Activated naive CD8-positive, alpha-beta T cell treated with anti-CD3 and anti-CD28 coated beads, Interleukin-2, amount 50 U/mL, for 24 hours (primary cell): ENCODE data around the gene UPK1B.
"Not testable (repeated sequence)": the region's sequence is repeated elsewhere in the genome, so short reads cannot be mapped to it uniquely, and the experiment has no call there.

Experiments
- ATAC-seq: fragments of 150-1000 bp; cut with Tn5 transposase; one replicate; pipeline ENCODE4 v1.10.0; 2021
- DNase-seq: peaks from one replicate; pipeline ENCODE4 v3.0.0; 2021
- H3K27ac Mint-ChIP-seq: one replicate; pipeline ENCODE4 v1.8.0; 2021; ENCODE audit warnings: mild to moderate bottlenecking, mixed read lengths
- H3K27me3 Mint-ChIP-seq: one replicate; pipeline ENCODE4 v1.8.0; 2021; ENCODE audit warnings: mixed read lengths
- H3K36me3 Mint-ChIP-seq: one replicate; pipeline ENCODE4 v1.8.0; 2021; ENCODE audit warnings: low read depth, mixed read lengths
- H3K4me1 Mint-ChIP-seq: one replicate; pipeline ENCODE4 v1.8.0; 2021; ENCODE audit warnings: mixed read lengths
- H3K4me3 Mint-ChIP-seq: one replicate; pipeline ENCODE4 v1.8.0; 2021; ENCODE audit warnings: mild to moderate bottlenecking, moderate library complexity, mixed read lengths
- H3K9me3 Mint-ChIP-seq: one replicate; pipeline ENCODE4 v1.8.0; 2021; ENCODE audit warnings: mixed read lengths

Gene UPK1B

DNA sequence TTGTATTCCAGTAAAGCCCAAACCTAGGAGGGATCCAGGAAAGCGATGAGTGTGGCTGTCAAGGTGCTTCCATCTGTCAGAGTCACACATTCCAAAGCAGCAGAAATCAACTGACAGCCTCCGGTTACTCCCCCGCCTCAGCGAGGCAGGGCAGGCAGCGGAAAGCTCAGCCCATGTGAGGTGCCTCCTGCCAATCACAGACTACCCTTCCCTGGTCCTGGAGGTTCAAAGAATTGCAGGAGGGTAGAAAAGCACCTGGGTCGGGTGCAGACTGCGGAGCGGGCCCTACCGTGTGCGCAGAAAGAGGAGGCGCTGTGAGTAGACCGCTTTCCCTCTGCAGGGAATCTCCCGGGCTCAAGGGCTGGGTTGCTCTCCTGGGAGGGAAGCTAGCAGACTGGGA, at the start of gene UPK1B:
Gene UPK1B (plus strand): TSS at position 274 of the 400 bp plus-strand sequence. CDS start 13,144 bp downstream, outside the sequence.
- H3K4me1 Mint-ChIP-seq: no peaks in the 10 kb centered on the region
- H3K36me3 Mint-ChIP-seq: no peaks in the 10 kb centered on the region
- H3K27me3 Mint-ChIP-seq: peaks cover 8% of the 10 kb centered on the region
- ATAC-seq: no peak
- H3K27ac Mint-ChIP-seq: no peak within 1 kb of the TSS
- no peak for DNase-seq
- no peaks in the 10 kb centered on the region for H3K9me3 Mint-ChIP-seq
- no peak within 1 kb of the TSS for H3K4me3 Mint-ChIP-seq

DNA sequence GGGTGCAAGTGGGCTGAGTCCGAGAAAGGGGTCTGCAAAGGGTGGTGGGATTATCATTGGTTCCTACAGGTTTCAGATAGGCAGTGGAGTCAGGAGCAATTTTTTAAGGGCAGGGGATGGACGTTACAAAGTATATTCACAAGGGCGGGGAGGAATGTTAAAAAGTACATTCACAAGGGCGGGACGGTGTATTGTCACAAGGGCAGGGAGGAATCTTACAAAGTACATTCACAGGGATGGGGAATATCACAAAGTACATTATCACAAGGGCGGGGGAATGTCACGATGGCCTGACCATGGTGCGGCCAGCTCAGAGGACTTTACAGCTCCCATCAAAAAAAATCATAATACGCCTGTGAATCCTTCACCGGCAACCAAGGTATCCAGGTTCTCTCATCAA, 48.1 kb upstream of the UPK1B start:
- Mint-ChIP-seq H3K27ac (no peak overlapping the region), H3K27me3 (peaks cover 11% of the 10 kb centered on the region), H3K9me3 (no peaks in the 10 kb centered on the region), H3K4me1 (no peaks in the 10 kb centered on the region), H3K36me3 (no peaks in the 10 kb centered on the region), H3K4me3 (no peak overlapping the region)
- DNase-seq: no peak
- no peak for ATAC-seq

DNA sequence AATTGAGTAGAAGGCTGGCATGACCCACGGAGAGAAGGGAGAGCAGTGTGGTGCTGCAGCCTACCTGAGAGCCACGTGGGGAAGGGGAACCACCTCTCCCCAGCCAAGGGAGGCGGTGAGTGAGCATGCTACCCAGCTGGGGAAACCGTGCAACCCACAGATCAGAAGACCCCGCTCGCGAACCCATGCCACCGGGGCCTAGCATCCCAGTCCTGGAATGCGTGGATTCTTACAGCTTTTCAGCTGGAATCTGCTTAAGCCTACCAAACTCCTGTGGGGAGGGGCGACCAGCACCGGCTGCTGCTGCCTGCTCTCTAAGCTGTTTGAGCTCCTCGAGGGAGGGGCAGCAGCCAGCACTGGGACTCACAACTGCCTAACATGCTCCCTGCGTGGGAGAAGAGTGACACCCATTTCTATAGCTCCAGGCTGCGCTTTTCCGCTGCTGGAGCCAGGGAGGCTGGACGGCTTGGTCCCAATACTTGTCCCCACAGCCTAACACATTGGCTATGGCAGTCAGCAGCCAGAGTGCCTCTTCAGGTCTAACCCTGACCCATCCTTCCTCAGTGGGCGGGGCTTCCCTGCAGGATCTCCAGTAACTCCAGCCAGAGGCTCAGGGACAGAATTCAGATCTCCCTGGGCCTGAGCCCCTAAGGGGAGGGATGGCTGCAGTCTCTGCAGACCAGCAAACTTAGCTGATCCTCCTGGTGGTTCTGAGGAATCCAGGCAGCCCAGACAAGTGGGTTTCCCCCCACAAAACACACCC, 47.5 kb upstream of the UPK1B start:
- H3K4me3 Mint-ChIP-seq: no peak overlapping the region
- no peak overlapping the region for H3K27ac Mint-ChIP-seq
- ATAC-seq (no peak), DNase-seq (no peak)
- no peaks in the 10 kb centered on the region for H3K9me3 Mint-ChIP-seq
- H3K36me3 Mint-ChIP-seq: no peaks in the 10 kb centered on the region
- peaks cover 11% of the 10 kb centered on the region for H3K27me3 Mint-ChIP-seq
- H3K4me1 Mint-ChIP-seq: no peaks in the 10 kb centered on the region

DNA sequence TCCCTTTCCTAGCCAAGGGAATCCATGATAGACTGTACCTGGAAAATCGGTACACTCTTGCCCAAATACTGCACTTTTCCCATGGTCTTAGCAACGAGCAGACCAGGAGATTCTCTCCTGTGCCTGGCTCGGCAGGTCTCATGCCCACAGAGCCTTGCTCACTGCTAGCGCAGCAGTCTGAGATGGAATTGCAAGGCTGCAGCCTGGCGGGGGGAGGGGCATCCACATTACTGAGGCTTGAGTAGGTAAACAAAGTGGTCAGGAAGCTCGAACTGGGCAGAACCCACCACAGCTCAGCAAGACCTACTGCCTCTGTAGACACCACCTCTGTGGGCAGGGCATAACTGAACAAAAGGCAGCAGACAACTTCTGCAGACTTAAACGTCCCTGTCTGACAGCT, 43.1 kb upstream of the UPK1B start:
- not testable (repeated sequence) for H3K9me3 Mint-ChIP-seq, H3K4me3 Mint-ChIP-seq, H3K36me3 Mint-ChIP-seq, ATAC-seq, DNase-seq, H3K4me1 Mint-ChIP-seq, H3K27ac Mint-ChIP-seq
- H3K27me3 Mint-ChIP-seq: peaks cover 12% of the 10 kb centered on the region

- ATAC-seq, H3K36me3 Mint-ChIP-seq, H3K9me3 Mint-ChIP-seq, H3K27ac Mint-ChIP-seq, DNase-seq, H3K27me3 Mint-ChIP-seq, H3K4me1 Mint-ChIP-seq, H3K4me3 Mint-ChIP-seq: not testable (repeated sequence)
Measured at GRCh38 chr3:119132291-119132690, 41.1 kb upstream of the UPK1B start.

DNA sequence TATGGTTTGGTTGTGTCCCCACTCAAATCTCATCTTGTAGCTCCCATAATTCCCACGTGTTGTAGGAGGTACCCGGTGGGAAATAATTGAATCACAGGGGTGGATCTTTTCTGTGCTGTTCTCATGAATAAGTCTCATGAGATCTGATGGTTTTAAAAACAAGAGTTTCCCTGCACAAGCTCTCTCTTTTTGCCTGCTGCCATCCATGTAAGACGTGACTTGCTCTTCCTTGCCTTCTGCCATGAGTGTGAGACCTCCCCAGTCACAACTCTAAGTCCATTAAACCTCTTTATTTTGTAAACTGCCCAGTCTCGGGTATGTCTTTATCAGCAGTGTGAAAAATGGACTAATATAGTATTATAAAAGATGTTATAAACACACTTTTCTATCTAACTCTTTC, 34.0 kb upstream of the UPK1B start:
- H3K36me3 Mint-ChIP-seq: not testable (repeated sequence)

GRCh38 chr3:119140466-119140865, 32.9 kb upstream of the UPK1B start:
- no peak for ATAC-seq

More for the DNA sequence above, 34.0 kb upstream of the UPK1B start:
- not testable (repeated sequence) for H3K4me3 Mint-ChIP-seq, ATAC-seq, H3K9me3 Mint-ChIP-seq, DNase-seq, H3K27ac Mint-ChIP-seq, H3K4me1 Mint-ChIP-seq, H3K27me3 Mint-ChIP-seq

DNA sequence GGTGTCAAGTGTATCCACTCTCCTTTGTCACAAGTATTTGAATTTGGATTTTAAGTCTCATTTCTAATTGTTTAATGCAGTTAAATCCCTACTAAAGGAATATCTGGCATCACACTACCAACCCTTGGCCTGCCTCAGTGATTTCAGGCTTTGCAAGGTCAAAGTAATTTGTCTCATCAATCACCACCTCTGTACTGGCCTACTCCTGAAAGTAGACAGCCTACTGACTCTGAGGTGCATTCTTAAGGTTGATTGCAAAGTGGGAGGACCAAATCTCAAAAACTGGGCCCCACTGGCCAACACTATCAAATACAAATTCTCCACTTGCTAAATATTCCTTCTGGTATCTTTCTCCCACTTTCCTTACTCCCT, 28.3 kb upstream of the UPK1B start:
- Mint-ChIP-seq H3K27ac (no peak overlapping the region), H3K36me3 (no peaks in the 10 kb centered on the region), H3K4me1 (peaks cover 3% of the 10 kb centered on the region), H3K9me3 (no peaks in the 10 kb centered on the region), H3K4me3 (no peak overlapping the region), H3K27me3 (no peaks in the 10 kb centered on the region)
- DNase-seq (no peak), ATAC-seq (no peak)

More at GRCh38 chr3:119140466-119140865, 32.9 kb upstream of the UPK1B start:
- Mint-ChIP-seq H3K9me3 (no peaks in the 10 kb centered on the region), H3K27ac (no peak overlapping the region), H3K27me3 (no peaks in the 10 kb centered on the region), H3K36me3 (no peaks in the 10 kb centered on the region), H3K4me1 (no peaks in the 10 kb centered on the region), H3K4me3 (no peak overlapping the region)
- DNase-seq: no peak

DNA sequence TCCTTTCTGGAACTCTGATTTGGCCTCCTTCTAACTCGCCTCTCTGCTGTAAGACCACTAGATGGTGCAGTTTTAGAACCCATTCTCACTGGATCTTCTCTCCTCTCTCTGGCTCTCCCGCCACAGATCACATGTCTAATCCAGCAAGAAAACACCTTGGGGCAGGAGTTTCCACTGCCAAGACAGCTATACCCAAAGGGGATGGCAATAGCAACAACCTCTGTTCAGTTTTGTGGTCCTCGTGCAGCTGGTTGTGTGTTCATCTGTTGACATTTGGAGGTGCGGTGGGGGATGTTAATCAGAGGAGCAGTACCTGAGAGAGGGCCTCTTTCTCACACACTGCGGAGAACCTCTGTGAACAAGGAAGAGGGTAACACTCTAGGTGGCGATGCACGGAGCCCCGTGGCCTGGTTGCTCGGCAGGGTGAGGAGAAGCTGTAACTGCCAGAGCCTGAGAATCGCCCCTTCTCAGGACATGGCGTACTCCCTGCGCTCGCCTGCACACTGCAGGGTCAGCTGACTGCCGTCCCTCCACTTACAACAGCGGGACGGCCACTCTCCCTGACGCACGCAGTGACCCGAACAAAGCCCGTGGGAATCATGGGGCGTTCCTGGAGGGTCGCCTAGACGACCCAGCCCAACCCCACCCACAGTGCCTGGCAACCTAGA, 27.8 kb upstream of the UPK1B start, which contains the start of gene TEX55:
Gene TEX55 (plus strand): TSS at position 666 of the 668 bp plus-strand sequence. CDS start 25 bp downstream, outside the sequence.
- ATAC-seq (peak; percentile 48), DNase-seq (peak; percentile 3)
- Mint-ChIP-seq H3K36me3 (no peaks in the 10 kb centered on the region), H3K4me1 (peaks cover 3% of the 10 kb centered on the region), H3K27ac (no peak within 1 kb of the TSS), H3K9me3 (no peaks in the 10 kb centered on the region), H3K4me3 (no peak within 1 kb of the TSS), H3K27me3 (no peaks in the 10 kb centered on the region)

DNA sequence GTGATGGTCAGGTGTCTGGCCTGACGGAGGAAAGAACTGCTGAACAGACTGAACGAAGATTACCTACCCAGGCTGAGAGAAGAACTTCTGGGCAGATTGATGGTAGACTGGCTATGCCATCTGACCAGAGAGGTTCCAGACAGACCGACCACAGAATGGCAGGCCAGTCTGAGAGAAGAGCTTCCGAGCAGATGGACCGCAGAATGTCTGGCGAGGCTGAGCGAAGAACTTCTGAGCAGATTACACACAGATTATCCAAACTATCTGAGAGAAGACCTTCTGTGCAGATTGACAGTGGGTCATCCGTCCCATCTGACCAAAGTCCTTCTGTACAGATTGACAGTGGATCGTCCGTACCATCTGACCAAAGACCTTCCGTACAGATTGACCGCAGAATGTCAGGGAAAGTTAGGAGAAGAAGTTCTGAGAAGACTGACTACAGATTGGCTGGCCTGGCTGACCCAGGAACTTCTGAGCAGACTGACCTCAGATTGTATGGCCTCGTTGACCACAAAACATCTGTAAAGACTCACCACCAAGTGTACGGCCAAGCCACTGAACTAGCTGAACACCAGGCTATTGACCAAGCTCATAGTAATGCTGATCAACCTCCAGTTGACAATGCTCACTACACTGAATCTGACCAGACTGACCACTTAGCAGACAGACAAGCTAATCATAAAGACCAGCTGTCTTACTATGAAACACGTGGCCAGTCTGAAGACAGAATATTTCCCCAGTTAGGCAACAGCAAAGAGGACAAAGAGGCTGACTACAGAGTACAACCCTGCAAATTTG, 26.6 kb upstream of the UPK1B start:
- Mint-ChIP-seq H3K27ac (no peak overlapping the region), H3K9me3 (no peaks in the 10 kb centered on the region), H3K4me1 (peaks cover 3% of the 10 kb centered on the region), H3K4me3 (no peak overlapping the region), H3K36me3 (no peaks in the 10 kb centered on the region), H3K27me3 (no peaks in the 10 kb centered on the region)
- ATAC-seq (no peak), DNase-seq (no peak)

- ATAC-seq: no peak
- H3K4me1 Mint-ChIP-seq: peaks cover 3% of the 10 kb centered on the region
Measured at GRCh38 chr3:119147494-119147893, 25.9 kb upstream of the UPK1B start.

DNA sequence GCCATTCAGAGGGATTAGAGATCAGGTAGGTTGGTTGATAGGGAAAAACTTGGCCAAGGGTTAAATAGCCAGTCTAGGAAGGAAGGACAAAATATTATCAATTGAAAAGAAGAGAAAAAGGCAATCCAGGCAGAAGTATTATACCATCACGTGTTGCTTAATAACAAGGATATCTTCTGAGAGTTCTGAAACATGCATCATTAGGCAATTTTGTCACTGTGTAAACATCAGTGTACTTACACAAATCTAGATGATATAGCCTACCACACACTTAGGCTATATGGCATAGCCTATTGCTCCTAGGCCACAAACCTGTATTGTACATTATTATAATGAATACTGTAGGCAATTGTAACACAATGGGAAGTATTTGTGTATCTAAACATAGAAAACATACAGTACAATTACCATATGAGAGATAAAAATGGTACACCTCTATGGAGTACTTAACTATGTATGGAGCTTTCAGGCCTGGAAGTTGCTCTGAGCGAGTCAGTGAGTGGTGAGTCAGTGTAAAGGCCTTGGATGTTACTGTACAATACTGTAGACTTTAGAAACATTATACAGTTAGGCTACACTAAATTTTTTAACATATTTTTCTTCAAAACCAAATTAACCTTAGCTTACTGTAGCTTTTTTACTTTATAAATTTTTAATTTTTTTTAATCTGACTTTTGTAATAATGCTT, 24.8 kb upstream of the UPK1B start:
- Mint-ChIP-seq H3K36me3 (no peaks in the 10 kb centered on the region), H3K27me3 (no peaks in the 10 kb centered on the region), H3K27ac (no peak overlapping the region), H3K9me3 (peaks cover 4% of the 10 kb centered on the region), H3K4me3 (no peak overlapping the region), H3K4me1 (peaks cover 3% of the 10 kb centered on the region)
- no peak for DNase-seq
- no peak for ATAC-seq

More at GRCh38 chr3:119147494-119147893, 25.9 kb upstream of the UPK1B start:
- no peaks in the 10 kb centered on the region for H3K9me3 Mint-ChIP-seq
- no peak overlapping the region for H3K4me3 Mint-ChIP-seq
- no peak for DNase-seq
- H3K27me3 Mint-ChIP-seq: no peaks in the 10 kb centered on the region
- H3K36me3 Mint-ChIP-seq: no peaks in the 10 kb centered on the region
- no peak overlapping the region for H3K27ac Mint-ChIP-seq

GRCh38 chr3:119149484-119149883, 23.9 kb upstream of the UPK1B start:
- ATAC-seq: no peak
- DNase-seq: no peak
- Mint-ChIP-seq H3K9me3 (peaks cover 12% of the 10 kb centered on the region), H3K36me3 (no peaks in the 10 kb centered on the region), H3K27ac (no peak overlapping the region), H3K4me1 (peaks cover 3% of the 10 kb centered on the region), H3K4me3 (no peak overlapping the region), H3K27me3 (no peaks in the 10 kb centered on the region)

- H3K9me3 Mint-ChIP-seq: peaks cover 12% of the 10 kb centered on the region
- no peak for ATAC-seq
Measured at GRCh38 chr3:119156868-119157267, 16.5 kb upstream of the UPK1B start.

More at GRCh38 chr3:119156868-119157267, 16.5 kb upstream of the UPK1B start:
- Mint-ChIP-seq H3K27me3 (no peaks in the 10 kb centered on the region), H3K4me3 (no peak overlapping the region), H3K36me3 (no peaks in the 10 kb centered on the region), H3K27ac (no peak overlapping the region), H3K4me1 (no peaks in the 10 kb centered on the region)
- DNase-seq: no peak
